ENCODE data around the gene CTRL.

DNA sequence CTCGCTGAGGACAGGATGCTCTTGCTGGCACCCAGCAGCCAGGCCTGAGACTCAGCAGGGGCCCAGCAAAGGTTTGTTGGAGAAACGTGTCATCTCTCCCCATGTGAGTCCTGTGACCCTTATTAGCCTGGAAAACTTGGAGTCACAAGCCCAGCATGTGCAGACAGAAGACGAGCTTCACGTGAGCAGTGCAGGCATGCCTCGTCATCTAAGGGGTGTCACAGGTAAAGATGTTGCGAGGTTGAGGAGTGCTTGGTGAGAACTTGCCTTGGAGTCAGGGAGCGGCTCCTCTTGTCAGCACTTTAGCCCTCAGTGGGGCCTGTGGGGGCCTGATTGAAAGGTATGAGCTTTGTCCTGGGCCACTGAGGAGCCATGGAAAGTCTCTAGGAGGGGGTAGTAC lies 2.1 kb upstream of the CTRL start:
- TF ChIP-seq POLR2A (IDR thresholded peaks at IDR 0.05; ENCODE audit: low read depth, low read length) = peak; percentile 59
- no peak for TF ChIP-seq TAF1 (IDR thresholded peaks at IDR 0.05; ENCODE audit: borderline replicate concordance, low read depth, low read length)
- TF ChIP-seq POLR2AphosphoS5 (IDR thresholded peaks at IDR 0.05; ENCODE audit: low read depth, low read length) = no peak; the same call in none of the 2 replicates

Data from GM12892 (cell line).